Activated CD4-positive, CD25-positive, alpha-beta regulatory T cell treated with anti-CD3 and anti-CD28 coated beads, Interleukin-2, amount 50 U/mL, for 16 hours (primary cell): ENCODE results near the gene CTNNA3.

Source experiments
- DNase-seq: peaks from one replicate; pipeline ENCODE4 v3.0.0-alpha.2; 2020; ENCODE audit warnings: low read depth, low spot score

CTNNA3 gene

DNA sequence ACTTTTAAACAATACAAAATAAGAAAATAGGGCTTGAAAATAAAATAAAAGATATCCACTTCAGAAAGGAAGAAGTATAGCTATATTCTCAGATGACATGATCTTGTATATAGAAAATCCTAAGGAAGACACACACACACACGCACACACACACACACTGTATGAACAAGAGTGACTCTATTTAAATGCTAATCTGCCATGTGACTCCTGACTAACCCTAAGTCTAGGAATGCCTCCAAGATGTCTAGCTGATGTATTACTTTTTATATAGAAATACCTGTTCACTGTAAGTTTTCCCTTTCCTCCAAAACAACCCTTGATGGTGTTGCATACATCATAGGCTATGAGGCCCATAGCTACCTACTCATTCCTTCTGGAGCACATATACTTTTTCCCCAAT lies 943.3 kb downstream of the CTNNA3 start:
- DNase-seq: no peak

DNA sequence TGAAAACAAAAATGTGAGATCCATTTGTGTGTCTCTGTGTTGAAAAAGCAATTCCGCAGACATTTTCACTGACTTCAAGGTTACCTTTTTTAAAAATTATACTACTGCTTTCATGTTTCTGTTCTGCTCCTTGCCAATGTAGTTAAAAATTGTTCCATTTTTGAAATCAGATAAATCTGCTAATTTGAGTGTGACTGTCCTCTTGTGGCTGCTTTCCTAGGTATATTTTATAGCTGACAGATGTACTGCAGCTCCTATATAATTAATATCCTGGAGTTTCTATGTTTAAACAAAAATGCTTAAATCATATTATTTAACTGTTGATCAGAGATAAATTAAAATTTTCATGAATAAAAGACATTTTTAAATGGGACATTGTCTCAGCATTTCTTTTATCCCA lies 947.8 kb downstream of the CTNNA3 start:
- no peak for DNase-seq

DNA sequence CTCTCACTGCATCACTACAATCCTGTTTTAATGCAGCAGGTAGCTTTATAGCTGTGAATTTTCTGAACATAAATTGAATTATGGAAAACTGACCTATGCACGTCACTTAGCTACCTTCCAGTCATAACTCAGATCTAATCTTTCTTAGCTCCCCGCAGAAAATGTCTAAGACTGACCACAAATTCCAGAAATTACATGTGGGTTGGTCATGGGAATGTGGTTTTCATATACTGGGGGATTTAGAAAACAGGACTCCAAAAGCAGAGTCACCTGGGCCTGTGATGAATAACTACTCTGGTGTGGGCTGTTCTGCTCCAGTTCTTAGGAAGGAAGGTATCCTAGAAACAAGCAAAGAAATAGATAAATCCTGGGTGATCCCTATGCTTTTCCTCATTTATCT lies 948.5 kb downstream of the CTNNA3 start:
- DNase-seq: no peak

DNA sequence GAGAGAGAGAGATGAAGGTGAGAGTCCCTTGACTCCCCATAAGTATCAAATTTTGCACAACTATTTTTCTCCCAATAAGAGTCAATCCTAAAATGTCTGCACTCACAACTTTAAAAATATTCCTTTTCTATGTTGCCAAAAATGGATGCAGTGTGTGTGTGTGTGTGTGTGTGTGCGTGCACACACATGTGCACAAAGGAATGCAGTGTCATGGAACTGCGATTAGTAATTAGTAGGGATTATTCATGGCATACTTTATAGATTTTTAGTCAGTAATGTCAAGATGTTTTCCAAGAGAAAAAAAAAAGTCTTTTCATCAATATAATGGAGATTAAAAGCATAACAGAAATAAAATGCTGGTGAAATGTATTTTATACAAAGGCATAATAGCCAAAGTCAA lies 949.3 kb downstream of the CTNNA3 start:
- no peak for DNase-seq

DNA sequence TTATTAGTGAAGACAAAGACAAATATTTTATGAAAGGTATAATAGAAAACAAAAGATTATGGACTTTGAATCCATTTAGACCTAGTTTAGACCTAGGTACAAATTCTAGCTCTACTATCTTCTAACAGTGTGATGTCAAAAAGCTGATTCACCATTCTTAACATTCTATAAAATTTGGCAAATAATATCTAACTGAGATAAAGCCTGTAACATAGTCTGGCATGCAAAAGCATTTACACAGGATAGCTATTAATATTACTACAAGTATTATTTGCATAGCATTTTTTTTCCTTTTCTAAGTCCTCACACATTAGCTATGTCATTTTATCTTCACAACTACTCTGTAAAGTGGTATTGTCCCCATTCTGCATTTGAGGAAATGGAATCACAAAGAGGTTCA lies 949.7 kb downstream of the CTNNA3 start:
- no peak for DNase-seq

DNA sequence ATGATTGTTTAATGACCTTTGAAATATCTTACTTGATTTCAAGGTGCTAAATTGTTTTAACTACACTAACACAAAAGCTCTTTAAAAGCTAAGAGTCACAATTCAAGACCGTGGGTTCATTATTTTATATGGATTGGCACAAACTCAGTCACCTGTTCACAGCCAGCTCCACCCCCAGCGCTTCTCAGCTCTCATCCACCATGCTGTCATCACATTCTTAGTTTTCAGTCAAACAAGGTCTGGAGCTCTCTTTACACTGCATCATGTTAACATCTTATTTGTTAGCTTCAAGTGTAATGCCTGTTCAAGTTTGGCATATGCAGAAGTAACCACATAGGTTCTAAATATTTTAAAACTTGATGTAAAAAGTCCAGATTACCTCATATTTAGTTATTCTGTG lies 951.1 kb downstream of the CTNNA3 start:
- DNase-seq: no peak

DNA sequence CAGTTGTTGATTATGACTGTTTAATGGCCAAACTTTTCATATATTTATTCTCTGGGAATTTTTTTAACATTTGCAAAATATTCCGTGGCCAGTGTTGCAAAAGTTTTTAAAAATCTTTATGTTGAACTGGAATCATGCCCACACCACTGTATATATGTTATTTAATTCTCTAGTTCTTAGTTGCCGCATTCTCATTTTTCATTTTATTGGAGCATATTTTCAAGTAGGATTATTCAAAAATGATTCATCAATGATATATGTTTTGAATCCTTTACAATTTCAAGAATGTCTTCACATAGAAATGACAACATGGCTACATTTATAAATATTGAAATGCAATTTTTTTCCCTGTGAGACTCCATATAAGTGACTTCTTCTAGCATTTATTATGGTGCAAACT lies 958.8 kb downstream of the CTNNA3 start:
- no peak for DNase-seq

DNA sequence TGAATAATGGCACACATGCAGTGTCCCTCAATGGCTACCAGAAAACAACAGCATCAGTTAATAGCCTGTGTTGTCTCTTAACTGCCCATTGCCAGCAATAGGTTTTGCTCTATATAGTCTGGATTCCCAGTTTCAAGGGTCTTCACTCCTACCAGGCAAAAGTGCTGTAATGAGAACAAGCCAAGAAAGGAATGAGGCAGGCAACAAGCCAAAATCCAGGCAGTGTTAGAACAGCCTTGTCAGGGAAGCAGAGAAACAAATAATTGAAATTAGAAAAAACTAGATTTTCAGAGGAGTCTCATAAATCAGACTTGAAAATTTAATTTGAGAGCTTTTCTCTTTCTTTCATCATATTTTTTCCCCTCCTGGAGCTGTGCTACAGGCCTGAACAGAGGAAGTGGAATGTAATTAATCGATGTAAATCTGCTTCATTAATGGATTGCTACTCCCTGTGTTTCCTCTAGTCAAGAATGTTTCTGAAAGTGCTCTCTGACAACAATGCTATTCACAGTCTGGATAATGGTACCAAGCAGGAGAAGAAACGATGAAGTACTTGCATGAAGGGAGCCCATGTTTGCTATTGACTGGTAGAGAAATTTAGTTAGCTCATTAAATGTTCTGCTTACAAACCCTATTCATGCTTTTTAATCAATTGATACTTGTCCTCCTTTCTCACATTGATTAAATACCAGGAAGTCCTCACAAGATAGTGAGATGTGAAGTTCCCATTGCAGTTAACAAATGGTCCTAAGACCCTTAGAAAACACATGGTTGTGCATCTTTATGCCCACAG lies 972.2 kb downstream of the CTNNA3 start:
- no peak for DNase-seq

DNA sequence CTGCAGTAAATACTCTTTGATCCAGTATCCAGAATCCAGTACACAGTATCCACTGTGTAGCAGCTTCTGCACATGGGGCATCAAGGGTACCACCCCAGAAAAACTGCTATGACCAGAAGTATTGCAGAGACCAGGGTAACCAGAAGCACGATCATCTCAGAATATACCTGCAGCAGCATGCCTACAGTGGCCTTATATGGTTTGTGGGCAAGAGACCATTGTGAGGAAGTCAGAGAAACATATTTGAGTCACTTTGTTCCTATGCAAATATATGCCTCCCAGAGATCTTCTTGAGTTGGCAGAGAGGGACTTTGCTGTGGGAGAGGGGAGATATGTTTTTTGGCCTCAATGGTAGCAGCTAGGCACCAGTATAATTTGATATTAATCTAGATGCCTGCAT lies 976.5 kb downstream of the CTNNA3 start:
- no peak for DNase-seq

DNA sequence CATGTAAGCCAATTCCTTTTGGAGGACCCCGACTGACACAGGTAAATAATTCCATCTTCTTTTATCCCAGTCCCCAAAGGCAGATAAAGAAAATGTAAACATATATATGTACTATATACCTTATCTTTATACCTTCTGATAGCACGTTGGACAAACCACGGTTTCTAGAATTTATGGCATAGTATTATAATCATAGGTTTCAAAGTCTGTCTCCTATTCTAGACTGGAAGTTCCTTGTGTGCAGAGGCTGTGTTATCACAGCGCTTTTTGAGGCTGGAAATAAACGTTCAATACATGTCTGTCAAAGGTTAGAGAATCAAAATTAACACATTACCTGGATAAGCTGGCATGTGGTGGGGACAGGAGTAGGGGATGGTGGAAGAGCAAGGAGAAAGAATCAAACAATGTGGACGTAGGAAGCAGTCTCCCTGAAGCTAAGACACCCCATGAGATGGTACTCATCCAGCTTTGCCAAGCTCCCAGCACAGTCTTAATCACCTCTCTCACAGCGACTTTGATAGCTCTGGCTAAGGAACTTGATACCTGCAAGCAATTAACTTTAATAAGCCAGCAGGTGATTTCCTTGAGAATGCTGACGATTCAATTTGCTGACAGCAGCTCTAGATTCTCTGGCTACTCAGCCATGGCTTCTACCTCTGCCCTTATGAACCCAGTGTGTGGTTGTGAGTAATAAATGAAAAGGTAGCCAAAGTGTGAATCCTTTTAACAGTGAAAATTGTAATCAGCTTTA lies 978.6 kb downstream of the CTNNA3 start:
- DNase-seq: no peak

DNA sequence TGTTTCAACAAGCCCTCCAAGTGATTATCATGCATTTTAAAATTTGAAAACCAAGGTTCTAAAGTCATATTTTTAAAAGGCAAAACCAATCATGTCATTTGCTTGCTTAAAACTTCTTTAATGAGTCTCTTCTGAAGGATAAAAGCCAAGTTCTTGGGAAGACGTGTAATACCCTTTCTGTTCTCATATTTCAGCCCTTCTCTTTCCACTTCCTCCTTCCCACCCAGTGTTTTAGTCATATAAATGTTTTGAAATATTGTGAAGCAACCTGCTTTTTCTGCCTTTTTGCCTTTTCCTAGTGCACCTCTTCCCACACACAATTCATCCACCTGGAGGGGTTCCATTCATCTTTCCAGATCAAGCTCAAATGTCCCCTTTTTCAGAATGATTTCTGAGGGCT lies 981.3 kb downstream of the CTNNA3 start:
- DNase-seq: no peak

DNA sequence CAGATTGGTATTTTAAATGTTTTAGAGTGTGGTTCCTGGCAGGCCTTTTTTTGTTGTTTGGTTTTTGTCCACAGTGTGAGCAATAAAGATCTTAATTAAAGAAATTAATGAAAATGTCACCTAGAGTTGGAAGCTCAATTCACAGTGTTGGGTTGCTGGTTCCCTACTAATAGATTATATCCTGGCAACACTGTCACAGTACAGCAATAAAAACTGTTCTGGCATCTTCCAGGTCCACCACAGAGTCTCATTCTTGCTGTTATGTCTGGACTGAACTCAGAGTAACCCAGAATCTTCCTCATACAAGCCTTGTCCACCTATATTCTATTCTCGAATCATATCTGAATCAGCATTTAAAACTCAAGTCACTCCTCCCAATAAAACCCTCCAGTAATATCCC lies 982.6 kb downstream of the CTNNA3 start:
- DNase-seq: no peak

DNA sequence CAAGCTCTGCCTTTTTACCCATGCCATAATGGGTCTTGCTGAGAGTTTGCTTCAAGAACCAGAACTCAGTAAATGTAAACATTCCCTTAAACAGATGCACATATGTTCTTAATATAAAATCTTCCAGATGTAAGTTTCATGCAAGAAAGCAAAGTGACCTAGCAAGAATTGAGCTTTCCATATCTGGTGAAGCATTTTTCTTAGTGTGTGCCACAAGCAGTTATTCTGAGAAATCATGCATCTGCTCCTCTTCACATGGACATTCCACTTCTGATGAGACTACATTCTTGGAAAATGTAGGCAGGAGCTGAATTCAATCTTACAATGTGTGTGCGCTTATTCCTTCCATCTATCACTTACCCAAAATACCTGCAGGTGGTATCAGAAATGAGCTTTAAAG lies 997.9 kb downstream of the CTNNA3 start:
- no peak for DNase-seq

DNA sequence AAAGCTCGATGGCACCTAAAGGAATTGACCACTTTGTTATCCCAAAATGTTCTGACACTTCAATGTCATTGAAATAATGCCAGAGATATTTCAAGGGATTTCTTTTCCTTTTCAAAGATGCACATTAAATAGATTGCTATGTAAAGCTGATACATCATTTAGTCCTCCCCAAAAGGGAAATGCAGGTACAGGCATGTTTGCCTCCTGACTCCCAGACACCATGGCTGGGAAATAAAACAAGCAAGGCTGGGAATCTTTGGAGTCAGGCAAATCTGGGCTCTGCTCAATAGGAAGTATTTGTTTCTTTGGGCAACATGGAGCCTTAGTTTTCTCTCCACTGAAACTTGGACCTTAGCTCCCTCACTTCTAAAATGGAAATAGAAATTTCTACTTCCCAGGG lies 1000.9 kb downstream of the CTNNA3 start:
- no peak for DNase-seq

DNA sequence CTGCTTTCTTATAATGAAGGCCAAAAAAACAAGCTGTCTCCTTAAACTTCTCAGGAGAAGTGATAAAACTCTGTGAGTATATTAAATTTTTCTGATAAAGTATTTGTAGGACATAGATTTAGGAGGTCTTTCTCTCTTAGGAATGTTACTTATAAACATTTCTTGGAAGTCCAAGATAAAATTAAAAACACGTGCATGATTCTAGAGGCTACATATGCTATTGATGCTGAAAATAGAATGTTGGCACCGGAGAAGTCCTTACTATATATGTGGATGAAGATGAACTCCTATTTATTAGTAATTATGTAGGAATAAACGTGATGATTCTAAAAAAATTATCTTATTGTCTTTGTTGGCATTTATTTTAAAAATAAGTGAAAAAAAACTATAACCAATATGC lies 1011.4 kb downstream of the CTNNA3 start:
- no peak for DNase-seq

DNA sequence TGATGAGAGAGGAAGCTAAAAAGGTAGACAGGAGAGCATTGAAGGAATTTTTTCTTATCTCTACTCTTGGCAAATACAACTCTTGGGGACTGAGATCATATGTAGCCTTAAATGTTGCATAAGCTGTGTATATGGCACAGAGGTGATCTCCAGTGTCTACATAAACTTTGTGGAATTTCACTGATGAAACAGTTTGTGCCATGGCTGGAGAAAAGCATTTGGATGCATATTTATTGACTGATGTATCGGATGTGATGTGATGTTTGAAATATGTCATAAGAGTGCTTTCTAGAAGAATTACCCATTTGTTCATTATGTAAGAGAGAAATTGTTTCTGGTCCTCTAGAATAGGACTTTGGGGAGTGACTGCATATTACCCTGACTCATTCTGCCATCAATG lies 1015.1 kb downstream of the CTNNA3 start:
- DNase-seq: no peak

DNA sequence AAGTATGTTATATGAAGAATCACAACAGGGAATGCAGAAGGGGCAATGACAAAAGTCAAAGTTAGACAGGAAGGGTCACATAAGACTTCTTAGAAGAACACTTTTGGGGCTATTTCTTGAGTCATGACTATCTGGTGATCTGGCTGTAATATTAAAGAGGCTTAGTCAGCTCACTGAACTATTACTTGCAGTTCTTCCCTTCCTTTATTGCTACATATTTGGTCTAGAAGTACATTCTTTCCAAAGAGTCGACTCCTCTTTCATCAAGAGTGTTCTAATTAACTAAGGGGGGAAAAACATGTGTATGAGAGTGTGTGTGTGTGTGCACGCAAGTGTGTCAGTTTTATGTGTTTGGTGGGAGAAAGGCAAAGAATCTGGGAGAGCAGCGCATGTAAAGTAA lies 1017.5 kb downstream of the CTNNA3 start:
- no peak for DNase-seq

DNA sequence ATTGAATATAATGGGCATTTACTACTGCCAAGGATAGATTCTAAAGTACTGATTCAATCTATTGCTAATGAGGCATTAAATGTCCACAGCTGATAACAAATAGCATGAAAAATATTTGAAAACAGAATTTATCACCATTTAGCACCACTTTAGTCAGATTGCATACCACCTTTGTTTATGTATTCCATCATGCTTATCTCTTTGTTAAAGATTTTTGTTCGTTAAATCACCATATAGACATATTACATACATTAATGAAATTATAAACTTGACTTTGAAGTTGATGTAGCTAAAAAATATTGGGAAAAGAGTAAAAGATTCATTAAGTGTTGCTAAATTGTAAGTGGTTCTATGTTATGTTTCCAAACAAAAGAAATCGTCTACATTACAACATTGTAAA lies 1022.9 kb downstream of the CTNNA3 start:
- no peak for DNase-seq

DNA sequence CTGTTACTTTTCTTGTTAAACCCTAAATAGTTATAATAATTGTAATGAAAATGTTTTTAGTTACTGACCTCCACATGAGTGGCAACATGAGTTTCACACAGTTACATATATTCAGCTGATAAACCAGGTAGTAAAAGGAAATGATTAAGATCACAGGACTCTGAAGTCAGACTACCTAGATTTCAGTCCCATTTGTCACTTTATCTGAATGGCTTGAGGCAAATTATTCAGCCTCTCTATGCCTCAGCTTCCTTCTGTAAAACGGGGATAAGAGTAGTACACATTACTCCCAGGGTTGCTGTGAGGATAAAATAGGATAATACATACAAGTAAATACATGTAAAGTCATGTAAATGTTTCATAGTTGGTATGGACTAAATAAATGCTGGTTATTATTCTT lies 1024.4 kb downstream of the CTNNA3 start:
- DNase-seq: no peak

DNA sequence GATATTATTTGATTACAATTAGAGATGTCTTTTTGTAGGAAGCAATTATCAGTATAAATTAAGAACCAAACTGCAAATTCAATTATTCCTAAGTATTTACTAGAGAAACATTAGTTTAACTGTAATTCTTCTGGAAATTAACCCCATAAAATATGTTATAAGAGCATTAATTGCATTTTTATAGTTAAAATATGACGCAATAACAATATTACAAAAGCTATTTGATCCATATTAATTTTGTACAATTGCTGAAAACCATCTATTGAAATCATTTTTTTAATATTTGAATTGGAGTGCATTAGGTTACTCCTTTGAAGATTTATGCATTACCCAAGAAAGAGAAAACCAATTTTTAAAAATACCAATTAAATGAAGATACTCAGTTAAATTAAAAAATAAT lies 1024.9 kb downstream of the CTNNA3 start:
- no peak for DNase-seq

DNA sequence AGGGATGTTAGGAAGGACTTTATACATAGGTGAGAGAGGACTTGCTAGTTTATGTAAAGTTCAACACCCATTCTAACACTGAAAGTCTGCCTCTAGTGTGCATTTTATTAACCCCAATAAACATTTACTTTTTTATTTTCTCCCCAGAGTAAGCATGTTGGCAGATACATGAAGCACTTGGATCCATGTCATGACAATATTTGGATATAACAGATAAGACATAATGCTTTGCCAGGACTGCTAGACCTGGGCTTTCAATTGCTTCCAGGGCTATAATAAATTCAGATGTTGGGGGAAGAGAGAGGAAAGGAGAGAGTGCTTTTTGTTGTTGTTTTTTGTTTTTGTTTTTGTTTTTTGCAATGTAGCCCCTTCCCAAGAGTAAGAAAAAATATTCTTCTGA lies 1039.5 kb downstream of the CTNNA3 start:
- no peak for DNase-seq

DNA sequence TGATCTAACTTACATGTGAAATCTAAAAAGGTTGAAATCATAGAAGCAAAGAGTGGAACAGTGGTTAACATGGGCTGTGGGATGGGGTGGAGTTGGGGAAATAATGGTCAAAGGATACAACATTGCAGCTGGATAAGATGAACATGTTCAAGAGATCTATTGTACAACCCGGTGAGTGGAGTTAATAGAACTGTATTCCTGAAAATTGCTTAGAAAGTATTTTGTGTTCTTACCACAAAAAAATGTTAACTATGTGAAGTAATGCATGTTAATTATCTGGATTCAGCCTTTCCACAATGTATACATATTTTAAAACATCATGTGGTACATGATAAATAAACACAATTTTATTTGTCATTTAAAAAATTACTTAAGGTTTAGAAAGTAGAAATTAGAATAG lies 1041.1 kb downstream of the CTNNA3 start:
- DNase-seq: no peak

DNA sequence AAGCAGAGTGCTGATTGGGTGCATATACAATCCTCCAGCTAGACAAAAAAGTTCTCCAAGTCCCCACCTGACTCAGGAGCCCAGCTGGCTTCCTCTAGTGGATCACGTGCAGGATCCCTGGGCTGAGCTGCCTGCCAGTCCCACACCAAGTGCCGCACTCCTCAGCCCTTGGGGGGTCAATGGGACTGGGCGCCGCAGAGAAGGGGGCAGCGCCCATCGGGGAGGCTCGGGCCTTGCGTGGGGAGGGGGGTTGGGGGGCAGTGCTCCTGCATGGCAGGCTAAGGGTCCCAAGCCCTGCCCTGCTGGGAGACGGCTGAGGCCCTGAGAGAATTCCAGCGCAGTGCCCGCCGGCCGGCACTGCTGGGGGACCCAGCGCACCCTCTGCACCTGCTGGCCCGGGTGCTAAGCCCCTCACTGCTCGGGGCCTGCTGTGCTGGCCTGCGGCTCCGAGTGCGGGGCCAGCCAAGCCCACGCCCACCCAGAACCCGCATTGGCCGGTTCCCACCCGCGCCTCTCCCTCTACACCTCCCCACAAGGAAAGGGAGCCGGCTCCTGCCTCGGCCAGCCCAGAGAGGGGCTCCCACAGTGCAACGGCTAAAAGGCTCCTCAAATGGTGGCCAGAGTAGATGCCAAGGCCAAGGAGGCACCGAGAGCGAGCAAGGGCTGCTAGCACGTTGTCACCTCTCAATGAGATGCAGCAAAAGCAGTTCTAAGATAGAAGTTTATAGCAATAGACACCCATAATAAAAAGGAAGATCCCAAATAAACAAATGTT lies 1044.5 kb downstream of the CTNNA3 start:
- DNase-seq: no peak
